Sigmoid colon (tissue), 7 donors: Measurements from ENCODE around the gene RBPJ. TPM values are rescaled to one million over a fixed set of nuclear protein-coding genes. Genes with fewer than 3 reads are reported as not detected.

Source experiments
- DNase-seq: peaks from one replicate; pipeline ENCODE4 v3.0.0-alpha.2; 2019
- H3K27ac ChIP-seq, 4 donors: fragments of 200-600 bp; sonication (generic); one replicate each; pipeline ENCODE4 v1.5.1; 2016 to 2019; ENCODE audit warnings: mild to moderate bottlenecking in 1 of 4
- H3K27me3 ChIP-seq, 3 donors: fragments of 200-600 bp; sonication (generic); one replicate each; pipeline ENCODE4 v1.5.1; 2019; ENCODE audit warnings: mild to moderate bottlenecking in 1 of 3
- H3K36me3 ChIP-seq, 4 donors: fragments of 200-600 bp; sonication (generic); one replicate each; pipeline ENCODE4 v1.5.1; 2016 to 2019
- H3K4me1 ChIP-seq, 4 donors: fragments of 200-600 bp; sonication (generic); one replicate each; pipeline ENCODE4 v1.5.1; 2017 to 2019
- H3K4me3 ChIP-seq, 4 donors: fragments of 200-600 bp; sonication (generic); one replicate each; pipeline ENCODE4 v1.5.1; 2017 to 2019; ENCODE audit warnings: mild to moderate bottlenecking in 2 of 4, moderate library complexity in 1 of 4
- H3K9me3 ChIP-seq, 4 donors: fragments of 200-600 bp in 3 of 4; sonication (generic) in 3 of 4; one replicate each; pipeline versions ENCODE4 v1.5.1 to v1.6.1; 2013 to 2019
- EP300 ChIP-seq, 4 donors: sonication (generic); formaldehyde crosslinking; IDR thresholded peaks; one replicate each; pipeline ENCODE4 v1.6.1; 2017; ENCODE audit warnings: antibody characterized with exemption in 4 of 4
- POLR2A ChIP-seq, 2 donors: fragments of 450-650 bp; IDR thresholded peaks; one replicate each; pipeline ENCODE4 v1.6.1; 2016; ENCODE audit warnings: antibody characterized with exemption in 2 of 2, mild to moderate bottlenecking in 2 of 2, moderate library complexity in 2 of 2
- POLR2AphosphoS5 ChIP-seq, 4 donors: sonication (generic); formaldehyde crosslinking; IDR thresholded peaks; one replicate each; pipeline ENCODE4 v1.6.1; 2017; ENCODE audit warnings: antibody characterized with exemption in 4 of 4
- WGBS, 2 donors: extraction: QIAGEN DNeasy Blood & Tissue Kit; methylation state at CpG; one replicate each; pipeline ENCODE4 v1.1.7; 2013; 5-methylcytosine and 5-hydroxymethylcytosine counted together
- intact Hi-C: fragments of 100-400 bp; cut with DNase I; formaldehyde crosslinking; loops from one replicate; pipeline ENCODE4 v1.15.1; 2023
- polyA plus RNA-seq, 3 donors: library from polyadenylated mRNA; stranded (reverse); fragments of 200-250 nt; gene quantifications; one replicate each; pipeline ENCODE4 v1.2.3, GENCODE V29; 2013
- total RNA-seq, 4 donors: library from RNA; depleted of rRNA; stranded (reverse); fragments of >200 nt; gene quantifications; one replicate each; pipeline ENCODE4 v1.1.0, GENCODE V29; 2016
- TF ChIP-seq, protein P1 (sequence below), 4 experiments: fragments of 450-650 bp in 3 of 4; fragments of 200-600 bp in 1 of 4; IDR thresholded peaks; one replicate each; pipeline ENCODE4 v1.5.1; 2016 to 2019; ENCODE audit warnings: antibody characterized with exemption in 4 of 4, mild to moderate bottlenecking in 3 of 4, moderate library complexity in 2 of 4
- donor health status: healthy with polysubstance abuse.
- donor health status: Bipolar disorder and iron deficiency.
- donor health status: healthy.

Gene RBPJ
- total and polyA plus RNA-seq, 7 donors = 15.0 to 114 (median 78.4) TPM

DNA sequence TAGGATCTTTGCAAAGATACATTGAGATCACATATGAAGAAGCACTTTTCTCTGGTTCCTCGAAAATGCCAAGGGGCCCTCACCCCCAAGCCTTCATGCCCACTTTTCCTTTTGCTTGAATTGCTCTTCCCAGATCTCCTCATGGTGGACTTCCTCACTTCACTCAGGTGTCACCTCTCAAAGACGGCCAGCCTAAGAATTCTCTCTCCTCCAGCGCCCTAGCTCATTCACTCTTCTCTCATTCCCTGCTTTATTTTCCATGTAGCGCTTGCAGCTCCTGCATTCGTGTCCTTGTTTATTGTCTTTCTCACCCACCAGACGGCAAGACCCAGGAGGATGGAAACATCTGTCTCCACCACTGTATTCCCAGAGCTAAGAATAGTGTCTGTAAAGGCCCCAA, 136.6 kb downstream of the RBPJ start:
- Histone ChIP-seq H3K27me3 (no peaks in the 10 kb centered on the region), H3K27ac (peak overlapping the region in 2 of 4 donors; percentile 21 to 58), H3K9me3 (peaks cover 0 to 4% (median 0%) of the 10 kb centered on the region in 4 donors), H3K4me1 (peaks cover 0 to 61% (median 43%) of the 10 kb centered on the region in 4 donors), H3K4me3 (no peak overlapping the region), H3K36me3 (no peaks in the 10 kb centered on the region)
- WGBS, 2 donors = 88 to 89% methylated on average over 6 of the region's 6 CpGs
- intact Hi-C loops = loop anchor here (10.0 kb wide), 1 partner anchor 127 kb away; the partner anchor contains the start of gene TBC1D19
- TF ChIP-seq EP300 (IDR thresholded peaks at IDR 0.05) = no peak
- TF ChIP-seq, protein P1, sequence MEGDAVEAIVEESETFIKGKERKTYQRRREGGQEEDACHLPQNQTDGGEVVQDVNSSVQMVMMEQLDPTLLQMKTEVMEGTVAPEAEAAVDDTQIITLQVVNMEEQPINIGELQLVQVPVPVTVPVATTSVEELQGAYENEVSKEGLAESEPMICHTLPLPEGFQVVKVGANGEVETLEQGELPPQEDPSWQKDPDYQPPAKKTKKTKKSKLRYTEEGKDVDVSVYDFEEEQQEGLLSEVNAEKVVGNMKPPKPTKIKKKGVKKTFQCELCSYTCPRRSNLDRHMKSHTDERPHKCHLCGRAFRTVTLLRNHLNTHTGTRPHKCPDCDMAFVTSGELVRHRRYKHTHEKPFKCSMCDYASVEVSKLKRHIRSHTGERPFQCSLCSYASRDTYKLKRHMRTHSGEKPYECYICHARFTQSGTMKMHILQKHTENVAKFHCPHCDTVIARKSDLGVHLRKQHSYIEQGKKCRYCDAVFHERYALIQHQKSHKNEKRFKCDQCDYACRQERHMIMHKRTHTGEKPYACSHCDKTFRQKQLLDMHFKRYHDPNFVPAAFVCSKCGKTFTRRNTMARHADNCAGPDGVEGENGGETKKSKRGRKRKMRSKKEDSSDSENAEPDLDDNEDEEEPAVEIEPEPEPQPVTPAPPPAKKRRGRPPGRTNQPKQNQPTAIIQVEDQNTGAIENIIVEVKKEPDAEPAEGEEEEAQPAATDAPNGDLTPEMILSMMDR (IDR thresholded peaks at IDR 0.05) = no peak
- no peak for TF ChIP-seq POLR2AphosphoS5 (IDR thresholded peaks at IDR 0.05)
- TF ChIP-seq POLR2A (IDR thresholded peaks at IDR 0.05) = no peak
- no peak for DNase-seq

DNA sequence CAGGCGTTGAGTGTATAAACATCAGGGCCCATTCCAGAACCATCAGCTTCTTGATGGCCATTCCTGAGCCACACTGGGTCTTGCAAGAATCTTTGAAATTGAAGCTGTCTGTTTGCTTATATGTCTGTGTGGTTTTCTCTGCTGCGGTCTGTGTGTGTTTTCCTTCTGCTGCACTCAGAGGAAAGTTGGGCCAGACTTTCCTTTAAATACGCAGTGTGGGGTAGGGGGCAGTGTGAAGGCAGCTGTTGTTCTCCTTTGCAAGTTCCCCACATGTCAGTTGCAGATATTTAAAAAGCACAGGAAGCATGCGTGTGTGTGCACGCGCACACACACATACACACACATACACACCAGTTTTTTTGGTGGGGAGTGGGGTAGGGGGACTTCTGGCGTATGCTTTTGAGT, 137.3 kb downstream of the RBPJ start:
- no peak for DNase-seq
- WGBS, 2 donors = 40 to 80% methylated on average over 7 of the region's 7 CpGs
- peaks cover 0 to 61% (median 45%) of the 10 kb centered on the region in 4 donors for H3K4me1 ChIP-seq
- peak overlapping the region in 2 of 4 donors; percentile 21 to 58 for H3K27ac ChIP-seq
- no peak overlapping the region for H3K4me3 ChIP-seq
- H3K36me3 ChIP-seq = no peaks in the 10 kb centered on the region
- peaks cover 0 to 4% (median 0%) of the 10 kb centered on the region in 4 donors for H3K9me3 ChIP-seq
- TF ChIP-seq POLR2AphosphoS5 (IDR thresholded peaks at IDR 0.05) = no peak
- TF ChIP-seq EP300 (IDR thresholded peaks at IDR 0.05) = no peak
- TF ChIP-seq POLR2A (IDR thresholded peaks at IDR 0.05) = no peak
- TF ChIP-seq, protein P1 (IDR thresholded peaks at IDR 0.05) = no peak
- intact Hi-C loops = loop anchor here (10.0 kb wide), 1 partner anchor 127 kb away; the partner anchor contains the start of gene TBC1D19
- H3K27me3 ChIP-seq = no peaks in the 10 kb centered on the region

DNA sequence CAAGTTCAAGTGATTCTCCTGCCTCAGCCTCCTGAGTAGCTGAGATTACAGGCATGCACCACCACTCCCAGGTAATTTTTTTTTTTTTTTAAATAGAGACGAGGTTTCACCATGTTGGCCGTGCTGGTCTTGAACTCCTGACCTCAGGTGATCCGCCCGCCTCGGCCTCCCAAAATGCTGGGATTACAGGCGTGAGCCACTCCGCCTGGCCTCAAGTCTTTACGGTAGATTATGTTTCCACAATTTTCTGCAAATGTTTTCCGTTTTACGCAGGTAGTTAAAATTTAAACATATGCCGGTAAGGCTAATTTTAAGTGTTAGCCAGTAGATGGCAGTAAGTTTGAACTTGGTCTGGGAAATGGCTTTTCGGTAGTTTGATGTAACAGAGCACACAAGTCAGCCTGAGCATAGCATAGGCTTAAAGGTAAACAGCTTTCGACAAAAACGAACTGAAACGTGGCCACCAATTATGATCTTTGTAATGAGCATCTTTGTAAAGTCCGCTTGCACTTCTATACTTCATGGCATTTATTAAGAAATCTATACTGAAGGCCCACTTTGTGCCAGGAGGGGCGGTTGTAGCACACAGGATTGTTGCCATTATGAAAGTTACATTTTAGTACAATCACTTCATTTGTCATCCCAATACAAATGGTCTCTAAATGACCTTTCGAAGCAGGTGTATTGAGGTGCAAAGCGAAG, 138.4 kb downstream of the RBPJ start:
- H3K27ac ChIP-seq = peak overlapping the region; percentile 28 to 74 (median 48)
- H3K4me1 ChIP-seq = peaks cover 0 to 67% (median 50%) of the 10 kb centered on the region in 4 donors
- intact Hi-C loops = loop anchor here (10.0 kb wide), 1 partner anchor 126 kb away; the partner anchor contains the start of gene TBC1D19
- H3K4me3 ChIP-seq = no peak overlapping the region
- 26 to 42% methylated on average over 19 of the region's 19 CpGs for WGBS, 2 donors
- TF ChIP-seq, protein P1 (IDR thresholded peaks at IDR 0.05) = peak in 3 of 4 experiments; percentile 11 to 59 (median 43)
- TF ChIP-seq POLR2AphosphoS5 (IDR thresholded peaks at IDR 0.05) = no peak
- no peak for DNase-seq
- H3K9me3 ChIP-seq = peaks cover 0 to 2% (median 0%) of the 10 kb centered on the region in 4 donors
- no peaks in the 10 kb centered on the region for H3K27me3 ChIP-seq
- no peaks in the 10 kb centered on the region for H3K36me3 ChIP-seq

DNA sequence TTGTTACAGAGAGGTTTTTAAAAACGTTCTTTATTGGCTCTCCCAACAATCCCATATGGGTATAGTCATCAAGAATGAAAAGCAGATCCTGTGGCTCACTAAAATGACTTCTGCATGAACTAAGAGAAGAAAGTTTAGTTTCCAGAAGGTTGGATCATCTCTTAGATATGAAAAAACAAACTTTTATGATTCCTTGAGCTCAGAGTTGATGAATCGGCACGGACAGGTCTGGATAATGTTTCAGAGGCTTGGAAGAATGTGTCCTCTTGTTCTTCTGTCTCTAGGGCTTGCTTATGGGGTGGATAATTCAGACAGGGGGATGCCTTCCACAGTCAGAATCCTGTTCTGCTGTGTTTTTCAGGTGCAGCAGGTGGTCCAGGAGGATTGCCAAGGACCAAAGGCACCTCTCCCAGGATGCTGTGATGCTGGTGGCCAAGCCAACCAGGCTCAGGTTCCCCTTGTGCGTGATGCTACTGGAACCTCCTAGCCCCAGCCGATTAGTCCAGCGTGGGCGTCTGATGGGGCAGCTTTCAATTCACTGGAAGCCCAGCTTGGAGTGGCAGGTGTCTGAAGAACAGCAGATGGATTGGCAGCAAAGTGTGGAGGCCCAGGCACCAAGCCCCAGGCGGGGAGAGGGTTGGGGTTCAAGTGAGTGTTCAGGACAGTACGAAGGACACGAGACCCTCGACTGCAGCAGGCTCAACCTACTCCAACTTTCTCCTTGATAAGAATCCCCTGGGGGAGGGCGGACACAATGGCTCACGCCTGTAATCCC, 139.1 kb downstream of the RBPJ start:
- 95 to 96% methylated on average over 13 of the region's 13 CpGs for WGBS, 2 donors
- no peak for DNase-seq
- no peaks in the 10 kb centered on the region for H3K36me3 ChIP-seq
- no peak overlapping the region for H3K4me3 ChIP-seq
- H3K9me3 ChIP-seq = no peaks in the 10 kb centered on the region
- peaks cover 0 to 67% (median 50%) of the 10 kb centered on the region in 4 donors for H3K4me1 ChIP-seq
- H3K27ac ChIP-seq = peak overlapping the region; percentile 28 to 74 (median 48)
- peak in 3 of 4 donors; percentile 25 to 83 (median 78) for TF ChIP-seq POLR2AphosphoS5 (IDR thresholded peaks at IDR 0.05)
- TF ChIP-seq, protein P1 (IDR thresholded peaks at IDR 0.05) = no peak
- intact Hi-C loops = loop anchor here (5.0 to 10.0 kb wide), 3 partner anchors 125 to 545 kb away; partner anchors contain the start of gene TBC1D19
- H3K27me3 ChIP-seq = no peaks in the 10 kb centered on the region
